A549 (cell line): ENCODE data around the gene FMO2. TPM values are rescaled to one million over a fixed set of nuclear protein-coding genes. Genes with fewer than 3 reads are reported as not detected.

Source experiments
- ATAC-seq, 2 experiments: fragments of 200-7000 bp in 1 of 2; fragments of >200 bp in 1 of 2; cut with Nextera tagmentation in 1 of 2; cut with Tn5 transposase in 1 of 2; 3 replicates each; pipeline versions ENCODE4 v1.8.0 to v1.9.1; 2018 to 2020; ENCODE audit warnings: mild to moderate bottlenecking in 1 of 2, moderate library complexity in 1 of 2
- CTCF ChIA-PET: fragments of 300-600 bp; sonication (Branson Sonifier 250); formaldehyde crosslinking; extraction: SDS; loops from one replicate; lab custom pipeline; 2021; ENCODE audit warnings: antibody characterized with exemption, inconsistent platforms; lab: Yijun Ruan, JAX
- POLR2A ChIA-PET: fragments of 350-600 bp; formaldehyde crosslinking; extraction: SDS; loops from one replicate; lab custom pipeline; 2021; ENCODE audit warnings: antibody characterized with exemption, inconsistent platforms; lab: Yijun Ruan, JAX
- DNase-seq, 2 experiments: peaks; one replicate each; pipeline versions ENCODE4 v3.0.0 to v3.0.0-alpha.2; 2011 to 2016; ENCODE audit warnings: low read depth in 1 of 2, low spot score in 1 of 2
- FAIRE-seq: peaks from 2 replicates; lab custom pipeline; 2011; peaks lifted over from hg19 to GRCh38; lab: Jason Lieb, UNC
- H3K27ac ChIP-seq, 2 experiments: fragments of >200 bp; sonication (Bioruptor Twin); formaldehyde crosslinking; 3 replicates each; pipeline ENCODE4 v1.5.1; 2016 to 2017
- H3K4me1 ChIP-seq: fragments of >200 bp; sonication (Bioruptor Twin); formaldehyde crosslinking; 3 replicates; pipeline ENCODE4 v1.6.1; 2016
- H3K4me2 ChIP-seq: fragments of >200 bp; sonication (Bioruptor Twin); formaldehyde crosslinking; 3 replicates; pipeline ENCODE4 v1.6.1; 2016
- H3K4me3 ChIP-seq: fragments of >200 bp; sonication (Bioruptor Twin); formaldehyde crosslinking; 3 replicates; pipeline ENCODE4 v1.5.1; 2016
- H3K9me3 ChIP-seq: fragments of >200 bp; sonication (Bioruptor Twin); formaldehyde crosslinking; 3 replicates; pipeline ENCODE4 v1.6.1; 2016
- CHD2 ChIP-seq: fragments of 150-350 bp; IDR thresholded peaks from 2 replicates; pipeline ENCODE4 v1.6.1; 2014; ENCODE audit warnings: low read length; ENCODE audit not compliant: partially characterized antibody
- EHMT2 ChIP-seq: fragments of 200-600 bp; sonication (generic); IDR thresholded peaks from 2 replicates; pipeline ENCODE4 v1.6.1; 2016; ENCODE audit warnings: antibody characterized with exemption, low read depth, mild to moderate bottlenecking, moderate library complexity
- EP300 ChIP-seq, 2 experiments: fragments of >200 bp; sonication (Bioruptor Twin); formaldehyde crosslinking; IDR thresholded peaks; 2 replicates in 1 of 2; 3 replicates in 1 of 2; pipeline ENCODE4 v1.6.1; 2016 to 2017
- HDAC2 ChIP-seq: fragments of 200-600 bp; sonication (generic); IDR thresholded peaks from 2 replicates; pipeline ENCODE4 v1.6.1; 2016
- HOXA7 ChIP-seq: fragments of 250-450 bp; sonication (Bioruptor Pico); IDR thresholded peaks from 2 replicates; pipeline ENCODE4 v1.5.0; 2020; ENCODE audit warnings: mild to moderate bottlenecking, moderate library complexity
- HOXB13 ChIP-seq: fragments of 250-450 bp; sonication (Bioruptor Pico); IDR thresholded peaks from 2 replicates; pipeline ENCODE4 v1.5.0; 2020; ENCODE audit warnings: low read depth, mild to moderate bottlenecking, moderate library complexity
- HOXB5 ChIP-seq: fragments of 250-450 bp; sonication (Bioruptor Pico); IDR thresholded peaks from 2 replicates; pipeline ENCODE4 v1.5.0; 2020; ENCODE audit warnings: mild to moderate bottlenecking, moderate library complexity
- JUN ChIP-seq, 2 experiments: fragments of >200 bp; sonication (Bioruptor Twin); formaldehyde crosslinking; IDR thresholded peaks; 2 replicates in 1 of 2; 3 replicates in 1 of 2; pipeline ENCODE4 v1.6.1; 2016 to 2017
- MAFK ChIP-seq: fragments of 450-650 bp; IDR thresholded peaks from 2 replicates; pipeline ENCODE4 v1.6.1; 2014; ENCODE audit not compliant: partially characterized antibody
- MAZ ChIP-seq: fragments of 150-350 bp; IDR thresholded peaks from 2 replicates; pipeline ENCODE4 v1.6.1; 2014; ENCODE audit warnings: antibody characterized with exemption, low read depth, low read length, borderline replicate concordance
- RCOR1 ChIP-seq: fragments of 150-350 bp; IDR thresholded peaks from 2 replicates; pipeline ENCODE4 v1.6.1; 2014; ENCODE audit warnings: antibody characterized with exemption, low read length, low read depth
- RNF2 ChIP-seq: fragments of 200-600 bp; sonication (generic); IDR thresholded peaks from 2 replicates; pipeline ENCODE4 v1.6.1; 2016; ENCODE audit warnings: low read depth, mild to moderate bottlenecking, antibody characterized with exemption, moderate library complexity, borderline replicate concordance
- SREBF2 ChIP-seq: fragments of 450-650 bp; IDR thresholded peaks from 2 replicates; pipeline ENCODE4 v1.6.1; 2014; ENCODE audit warnings: mild to moderate bottlenecking, moderate library complexity
- ZC3H11A ChIP-seq: fragments of 450-650 bp; IDR thresholded peaks from 2 replicates; pipeline ENCODE4 v1.6.1; 2014; ENCODE audit warnings: antibody characterized with exemption, mild to moderate bottlenecking
- WGBS: methylation state at CpG from one replicate; pipeline ENCODE4 v1.1.6; 2017; ENCODE audit errors: missing lambda C conversion rate; 5-methylcytosine and 5-hydroxymethylcytosine counted together
- polyA plus RNA-seq, 4 experiments: library from polyadenylated mRNA; depleted of rRNA in 3 of 4; stranded (reverse); fragments of >200 nt; fragmentation: RNase III in 1 of 4; extraction: RNeasy Plus Mini Kit Qiagen cat#74134 plus additional on column Dnase treatment in 1 of 4; gene quantifications; 2 replicates in 3 of 4; 3 replicates in 1 of 4; pipeline ENCODE4 v1.2.3, GENCODE V29; 2011 to 2017
- TF ChIP-seq, protein P1 (sequence below): fragments of 250-450 bp; sonication (Bioruptor Pico); IDR thresholded peaks from 2 replicates; pipeline ENCODE4 v1.5.0; 2020; ENCODE audit warnings: low read depth, mild to moderate bottlenecking, moderate library complexity
- TF ChIP-seq, protein P2 (sequence below): IDR thresholded peaks from 2 replicates; pipeline ENCODE4 v1.6.1; 2012
- TF ChIP-seq, protein P3 (sequence below): fragments of 200-600 bp; sonication (generic); IDR thresholded peaks from 2 replicates; pipeline ENCODE4 v1.6.1; 2016; ENCODE audit warnings: antibody characterized with exemption, mild to moderate bottlenecking, moderate library complexity

Gene FMO2
- polyA plus RNA-seq, 2 of the 4 experiments (the other 2 are of a cell fraction): not detected

DNA sequence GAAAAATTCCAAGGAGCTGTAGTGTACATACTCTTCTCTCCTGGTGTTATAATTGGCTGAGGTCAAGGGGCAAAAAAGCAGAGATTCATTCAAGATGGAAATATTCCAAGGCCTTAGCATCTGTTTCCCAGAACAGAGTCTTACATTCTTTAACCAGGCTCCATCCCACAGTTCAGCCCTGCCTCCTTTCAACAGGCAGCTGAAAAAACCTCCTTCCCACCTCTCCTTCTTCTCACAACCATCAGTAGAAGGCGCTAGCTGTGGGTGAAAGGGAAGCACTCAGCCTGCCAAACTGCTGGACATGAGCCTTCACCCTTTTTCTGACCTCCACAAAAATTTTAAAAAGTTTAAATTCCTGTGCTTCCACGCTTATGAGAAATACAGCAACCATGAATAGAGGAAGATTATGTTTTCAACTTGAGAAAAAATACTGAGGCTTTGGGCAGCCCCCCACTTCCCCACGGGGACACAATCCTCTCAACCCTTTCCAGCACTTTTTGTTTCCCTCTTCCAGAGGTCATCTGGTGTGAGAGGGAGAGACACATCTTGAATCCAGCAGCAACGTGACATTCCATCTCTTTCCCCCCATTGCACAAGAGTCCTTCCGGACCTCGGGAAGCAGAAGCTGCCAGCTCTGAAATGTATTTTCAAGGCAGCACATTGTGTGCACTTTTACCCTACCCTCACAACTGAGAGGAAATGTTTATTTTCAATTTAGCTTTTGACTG, 43.2 kb upstream of the FMO2 start (continued):
- TF ChIP-seq JUN (IDR thresholded peaks at IDR 0.05): no peak
- TF ChIP-seq ZC3H11A: no peak
- no peak for TF ChIP-seq MAZ
- TF ChIP-seq, protein P1, sequence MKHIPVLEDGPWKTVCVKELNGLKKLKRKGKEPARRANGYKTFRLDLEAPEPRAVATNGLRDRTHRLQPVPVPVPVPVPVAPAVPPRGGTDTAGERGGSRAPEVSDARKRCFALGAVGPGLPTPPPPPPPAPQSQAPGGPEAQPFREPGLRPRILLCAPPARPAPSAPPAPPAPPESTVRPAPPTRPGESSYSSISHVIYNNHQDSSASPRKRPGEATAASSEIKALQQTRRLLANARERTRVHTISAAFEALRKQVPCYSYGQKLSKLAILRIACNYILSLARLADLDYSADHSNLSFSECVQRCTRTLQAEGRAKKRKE (CRISPR knock-in tag): no peak
- no peak for TF ChIP-seq RCOR1
- no peak for TF ChIP-seq SREBF2

DNA sequence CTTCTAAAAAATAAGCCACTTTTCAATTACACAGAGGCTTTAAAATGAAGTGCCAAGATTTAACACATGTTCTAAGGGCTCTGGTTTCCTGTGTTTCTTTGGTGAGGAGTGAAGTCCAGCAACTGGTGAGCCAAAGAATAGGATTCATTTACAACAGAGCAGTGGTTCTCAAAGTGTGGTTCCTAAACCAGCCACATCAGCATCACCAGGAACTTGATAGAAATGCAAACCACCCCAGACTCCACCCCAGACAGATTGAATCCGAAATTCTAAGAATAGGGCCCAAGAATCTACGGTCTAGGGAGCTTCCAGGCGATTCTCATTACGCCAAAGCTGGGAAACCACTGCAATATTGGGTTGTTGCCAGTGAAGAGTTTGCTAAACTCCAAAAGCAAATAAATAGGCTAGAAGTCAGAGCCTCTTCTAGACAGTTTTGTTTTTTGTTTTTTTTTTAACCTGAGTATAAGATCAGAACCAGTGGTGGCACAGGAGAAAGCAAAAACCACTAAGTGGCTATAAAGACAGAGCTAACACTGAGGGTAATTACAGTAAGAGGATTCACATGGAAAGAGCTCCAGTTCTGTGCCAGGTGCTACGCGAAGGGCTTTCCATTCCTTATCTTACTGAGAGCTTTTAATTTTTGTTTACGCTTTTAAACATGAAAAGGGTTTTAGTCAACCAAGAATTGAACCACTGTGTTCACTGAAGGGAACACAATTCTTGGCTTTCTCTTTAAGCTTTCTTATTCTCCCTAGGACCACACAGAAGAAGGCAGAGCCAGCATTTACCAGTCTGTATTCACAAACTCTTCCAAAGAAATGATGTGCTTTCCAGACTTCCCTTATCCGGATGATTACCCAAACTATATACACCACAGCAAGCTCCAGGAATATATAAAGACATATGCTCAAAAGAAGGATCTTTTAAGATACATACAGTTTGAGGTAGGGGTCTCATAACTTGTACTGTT, 42.4 kb upstream of the FMO2 start:
- Histone ChIP-seq H3K27ac (no peak overlapping the region), H3K4me3 (no peak overlapping the region), H3K4me2 (no peak overlapping the region), H3K9me3 (no peaks in the 10 kb centered on the region), H3K4me1 (no peaks in the 10 kb centered on the region)
- no peak for TF ChIP-seq HOXB5 (CRISPR knock-in tag)
- TF ChIP-seq EHMT2: no peak
- TF ChIP-seq HDAC2: no peak
- ChIA-PET CTCF (interaction anchor here (1.5 kb wide), 1 partner anchor 84 kb away, joined by 4 read pairs; no protein-coding TSS in a partner anchor), POLR2A (no interaction called here)
- FAIRE-seq (no peak), DNase-seq (no peak), ATAC-seq (no peak)
- 29% methylated on average over 8 of the region's 8 CpGs for WGBS

DNA sequence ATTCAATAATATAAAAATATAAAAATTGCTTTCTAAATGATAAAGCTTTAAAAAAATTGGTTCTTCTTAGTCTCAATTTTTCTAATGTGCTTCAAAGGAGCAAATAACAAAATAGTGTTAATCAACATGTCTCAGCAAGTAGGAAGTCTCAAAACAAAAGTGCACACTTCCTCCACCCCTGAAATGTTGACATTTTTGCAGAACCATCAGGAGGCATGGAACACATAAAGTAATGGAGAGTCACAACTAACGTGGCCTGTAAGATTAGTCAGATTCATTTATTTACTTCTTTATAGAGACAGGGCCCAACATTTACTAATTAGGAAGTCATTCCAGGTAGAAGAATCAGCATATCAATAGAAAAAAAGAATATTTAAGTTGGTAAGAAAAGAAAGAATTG, 34.9 kb upstream of the FMO2 start:
- ChIA-PET POLR2A (no interaction called here), CTCF (no interaction called here)
- DNase-seq (no peak), FAIRE-seq (no peak), ATAC-seq (no peak)
- WGBS: 0% methylated on average over 1 of the region's 1 CpG
- Histone ChIP-seq H3K4me2 (no peak overlapping the region), H3K4me1 (no peaks in the 10 kb centered on the region), H3K27ac (no peak overlapping the region), H3K4me3 (no peak overlapping the region), H3K9me3 (no peaks in the 10 kb centered on the region)
- TF ChIP-seq HOXB13 (CRISPR knock-in tag) (no peak), CHD2 (no peak), SREBF2 (no peak), EP300 (IDR thresholded peaks at IDR 0.05) (no peak)

DNA sequence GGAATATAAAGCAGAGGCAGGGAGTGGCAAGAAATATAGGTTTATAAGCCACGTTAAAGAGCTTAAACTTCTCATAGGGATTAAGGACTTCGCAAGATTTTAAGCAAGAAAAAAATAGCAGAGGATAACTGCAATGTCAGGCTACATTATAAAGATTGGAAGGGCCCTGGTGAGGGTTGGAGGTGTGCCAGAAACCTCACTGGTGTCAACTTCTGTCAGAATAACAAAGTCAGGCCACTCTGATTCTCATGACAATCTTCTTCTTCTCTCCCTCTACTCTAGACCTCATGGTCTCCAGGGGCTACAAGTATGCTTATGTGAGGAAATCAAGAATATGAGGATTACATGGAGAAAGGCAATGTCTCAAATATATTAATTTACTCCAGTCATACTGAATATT, 32.6 kb upstream of the FMO2 start:
- no peak for ATAC-seq
- POLR2A ChIA-PET: no interaction called here
- TF ChIP-seq, protein P2, sequence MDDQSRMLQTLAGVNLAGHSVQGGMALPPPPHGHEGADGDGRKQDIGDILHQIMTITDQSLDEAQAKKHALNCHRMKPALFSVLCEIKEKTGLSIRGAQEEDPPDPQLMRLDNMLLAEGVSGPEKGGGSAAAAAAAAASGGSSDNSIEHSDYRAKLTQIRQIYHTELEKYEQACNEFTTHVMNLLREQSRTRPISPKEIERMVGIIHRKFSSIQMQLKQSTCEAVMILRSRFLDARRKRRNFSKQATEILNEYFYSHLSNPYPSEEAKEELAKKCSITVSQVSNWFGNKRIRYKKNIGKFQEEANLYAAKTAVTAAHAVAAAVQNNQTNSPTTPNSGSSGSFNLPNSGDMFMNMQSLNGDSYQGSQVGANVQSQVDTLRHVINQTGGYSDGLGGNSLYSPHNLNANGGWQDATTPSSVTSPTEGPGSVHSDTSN: no peak
- TF ChIP-seq MAFK: no peak
- TF ChIP-seq, protein P3, sequence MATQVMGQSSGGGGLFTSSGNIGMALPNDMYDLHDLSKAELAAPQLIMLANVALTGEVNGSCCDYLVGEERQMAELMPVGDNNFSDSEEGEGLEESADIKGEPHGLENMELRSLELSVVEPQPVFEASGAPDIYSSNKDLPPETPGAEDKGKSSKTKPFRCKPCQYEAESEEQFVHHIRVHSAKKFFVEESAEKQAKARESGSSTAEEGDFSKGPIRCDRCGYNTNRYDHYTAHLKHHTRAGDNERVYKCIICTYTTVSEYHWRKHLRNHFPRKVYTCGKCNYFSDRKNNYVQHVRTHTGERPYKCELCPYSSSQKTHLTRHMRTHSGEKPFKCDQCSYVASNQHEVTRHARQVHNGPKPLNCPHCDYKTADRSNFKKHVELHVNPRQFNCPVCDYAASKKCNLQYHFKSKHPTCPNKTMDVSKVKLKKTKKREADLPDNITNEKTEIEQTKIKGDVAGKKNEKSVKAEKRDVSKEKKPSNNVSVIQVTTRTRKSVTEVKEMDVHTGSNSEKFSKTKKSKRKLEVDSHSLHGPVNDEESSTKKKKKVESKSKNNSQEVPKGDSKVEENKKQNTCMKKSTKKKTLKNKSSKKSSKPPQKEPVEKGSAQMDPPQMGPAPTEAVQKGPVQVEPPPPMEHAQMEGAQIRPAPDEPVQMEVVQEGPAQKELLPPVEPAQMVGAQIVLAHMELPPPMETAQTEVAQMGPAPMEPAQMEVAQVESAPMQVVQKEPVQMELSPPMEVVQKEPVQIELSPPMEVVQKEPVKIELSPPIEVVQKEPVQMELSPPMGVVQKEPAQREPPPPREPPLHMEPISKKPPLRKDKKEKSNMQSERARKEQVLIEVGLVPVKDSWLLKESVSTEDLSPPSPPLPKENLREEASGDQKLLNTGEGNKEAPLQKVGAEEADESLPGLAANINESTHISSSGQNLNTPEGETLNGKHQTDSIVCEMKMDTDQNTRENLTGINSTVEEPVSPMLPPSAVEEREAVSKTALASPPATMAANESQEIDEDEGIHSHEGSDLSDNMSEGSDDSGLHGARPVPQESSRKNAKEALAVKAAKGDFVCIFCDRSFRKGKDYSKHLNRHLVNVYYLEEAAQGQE: no peak
- no peak for TF ChIP-seq HOXA7 (CRISPR knock-in tag)
- no peak for TF ChIP-seq RNF2
- no peak for TF ChIP-seq CHD2
- TF ChIP-seq HOXB5 (CRISPR knock-in tag): no peak
- FAIRE-seq: no peak
- WGBS: 0% methylated on average over 2 of the region's 2 CpGs
- DNase-seq: no peak
- no peak overlapping the region for H3K4me3 ChIP-seq
- no peaks in the 10 kb centered on the region for H3K4me1 ChIP-seq
- H3K4me2 ChIP-seq: no peak overlapping the region
- CTCF ChIA-PET: no interaction called here
- no peaks in the 10 kb centered on the region for H3K9me3 ChIP-seq
- no peak overlapping the region for H3K27ac ChIP-seq
